ENCODE measurements around the gene MTMR10.

The MTMR10 gene

GRCh38 chr15:31013863-31014607 is 22.6 kb upstream of the MTMR10 start:
- DNase-seq (ENCODE audit: low read depth in 2 of 2) = no peak

- DNase-seq (ENCODE audit: low read depth in 2 of 2) = no peak
These were observed 21.0 kb upstream of the MTMR10 start for GRCh38 chr15:31012455-31012854.

- no peak for DNase-seq (ENCODE audit: low read depth in 2 of 2)
These were observed 18.6 kb upstream of the MTMR10 start for GRCh38 chr15:31010036-31010435.

GRCh38 chr15:31005660-31006059 is 14.2 kb upstream of the MTMR10 start:
- DNase-seq (ENCODE audit: low read depth in 2 of 2) = no peak

GRCh38 chr15:31004220-31004733 is 12.8 kb upstream of the MTMR10 start:
- no peak for DNase-seq (ENCODE audit: low read depth in 2 of 2)

GRCh38 chr15:31001702-31002101 is 10.3 kb upstream of the MTMR10 start:
- no peak for DNase-seq (ENCODE audit: low read depth in 2 of 2)

GRCh38 chr15:30999729-31000128 is 8.3 kb upstream of the MTMR10 start:
- DNase-seq (ENCODE audit: low read depth in 2 of 2) = no peak

GRCh38 chr15:30997270-30997669 is 5.8 kb upstream of the MTMR10 start:
- no peak for DNase-seq (ENCODE audit: low read depth in 2 of 2)

GRCh38 chr15:30992249-30992864 is 929 bp upstream of the MTMR10 start:
- no peak for DNase-seq (ENCODE audit: low read depth in 2 of 2)

GRCh38 chr15:30990446-30991254 is 778 bp downstream of the MTMR10 start:
- no peak for DNase-seq (ENCODE audit: low read depth in 2 of 2)

GRCh38 chr15:30990036-30990435 is 1.4 kb downstream of the MTMR10 start:
- DNase-seq (ENCODE audit: low read depth in 2 of 2) = no peak

GRCh38 chr15:30985081-30985531 is 6.3 kb downstream of the MTMR10 start:
- DNase-seq (ENCODE audit: low read depth in 2 of 2) = no peak

- DNase-seq (ENCODE audit: low read depth in 2 of 2) = no peak
These were observed 6.9 kb downstream of the MTMR10 start for GRCh38 chr15:30984542-30984941.

- DNase-seq (ENCODE audit: low read depth in 2 of 2) = no peak
These were observed 7.3 kb downstream of the MTMR10 start for GRCh38 chr15:30984118-30984517.

GRCh38 chr15:30979457-30979856 is 12.0 kb downstream of the MTMR10 start:
- no peak for DNase-seq (ENCODE audit: low read depth in 2 of 2)

- DNase-seq (ENCODE audit: low read depth in 2 of 2) = no peak
These were observed 13.1 kb downstream of the MTMR10 start for GRCh38 chr15:30978328-30978727.

- no peak for DNase-seq (ENCODE audit: low read depth in 2 of 2)
These were observed 17.3 kb downstream of the MTMR10 start for GRCh38 chr15:30974112-30974511.

- DNase-seq (ENCODE audit: low read depth in 2 of 2) = no peak
These were observed 18.0 kb downstream of the MTMR10 start for GRCh38 chr15:30973379-30973778.

- DNase-seq (ENCODE audit: low read depth in 2 of 2) = no peak
These were observed 21.7 kb downstream of the MTMR10 start for GRCh38 chr15:30969724-30970123.

GRCh38 chr15:30963681-30964080 is 27.7 kb downstream of the MTMR10 start:
- DNase-seq (ENCODE audit: low read depth in 2 of 2) = no peak

GRCh38 chr15:30962659-30963058 is 28.8 kb downstream of the MTMR10 start:
- no peak for DNase-seq (ENCODE audit: low read depth in 2 of 2)

GRCh38 chr15:30962079-30962478 is 29.3 kb downstream of the MTMR10 start:
- no peak for DNase-seq (ENCODE audit: low read depth in 2 of 2)

All from stimulated activated CD4-positive, alpha-beta T cell treated with anti-CD3 and anti-CD28 coated beads, Interleukin-4, amount 100 ng/mL, for 48 hours (primary cell).